NOMO-1 (cell line): ENCODE measurements around the gene ODAD4.

ENCODE experiments used
- DNase-seq, 2 experiments: peaks; one replicate each; lab custom pipeline; 2025; ENCODE audit not compliant: unreplicated experiment in 2 of 2; lab: John Stamatoyannopoulos, UW

Gene ODAD4

GRCh38 chr17:41930009-41930832 is at the start of gene ODAD4:
ODAD4 (plus strand) TSS chr17:41930617; CDS start chr17:41930724, 107 bp downstream.
- peak; percentile 97 to 99 for DNase-seq

GRCh38 chr17:41882756-41883155 is 47.7 kb upstream of the ODAD4 start:
- DNase-seq = no peak

- no peak for DNase-seq
Observed at GRCh38 chr17:41885733-41886132, 44.7 kb upstream of the ODAD4 start.

GRCh38 chr17:41888332-41888965 is 42.0 kb upstream of the ODAD4 start:
- no peak for DNase-seq

GRCh38 chr17:41891135-41892020 is 39.0 kb upstream of the ODAD4 start:
- no peak for DNase-seq

GRCh38 chr17:41892021-41892376 is 38.4 kb upstream of the ODAD4 start:
- no peak for DNase-seq

GRCh38 chr17:41893384-41893783 is 37.0 kb upstream of the ODAD4 start:
- DNase-seq = no peak

GRCh38 chr17:41894791-41895331 is 35.6 kb upstream of the ODAD4 start:
- no peak for DNase-seq

GRCh38 chr17:41895617-41896016 is 34.8 kb upstream of the ODAD4 start:
- DNase-seq = no peak

GRCh38 chr17:41896726-41897125 is 33.7 kb upstream of the ODAD4 start:
- no peak for DNase-seq

GRCh38 chr17:41901646-41902045 is 28.8 kb upstream of the ODAD4 start:
- DNase-seq = no peak

GRCh38 chr17:41904242-41904841 is 26.1 kb upstream of the ODAD4 start:
- DNase-seq = no peak

GRCh38 chr17:41905172-41905571 is 25.2 kb upstream of the ODAD4 start:
- DNase-seq = no peak

- no peak for DNase-seq
Observed at GRCh38 chr17:41906465-41907184, 23.8 kb upstream of the ODAD4 start.

GRCh38 chr17:41907185-41907556 is 23.2 kb upstream of the ODAD4 start:
- no peak for DNase-seq

- DNase-seq = no peak
Observed at GRCh38 chr17:41907633-41908539, 22.5 kb upstream of the ODAD4 start.

GRCh38 chr17:41909088-41909487 is 21.3 kb upstream of the ODAD4 start:
- DNase-seq = no peak

- DNase-seq = no peak
Observed at GRCh38 chr17:41910701-41911391, 19.6 kb upstream of the ODAD4 start.
